HepG2 (cell line): ENCODE data around the gene ADAM8.

ENCODE experiments used
- EP300 ChIP-seq, 3 experiments: sonication (generic) in 1 of 3; formaldehyde crosslinking in 1 of 3; IDR thresholded peaks; 2 replicates each; pipeline versions ENCODE4 v1.5.1 to v1.6.1; 2011 to 2020; ENCODE audit warnings: low read depth in 2 of 3, low read length in 2 of 3, borderline replicate concordance in 1 of 3, improper control_type of control experiment in 1 of 3, mild to moderate bottlenecking in 1 of 3, missing genetic modification reagents in 1 of 3, moderate library complexity in 1 of 3
- MAX ChIP-seq: IDR thresholded peaks from 2 replicates; pipeline ENCODE4 v1.6.1; 2012; ENCODE audit warnings: inconsistent platforms
- ZNF484 ChIP-seq: sonication (generic); formaldehyde crosslinking; IDR thresholded peaks from 2 replicates; pipeline ENCODE4 v1.5.1; 2020; ENCODE audit warnings: mild to moderate bottlenecking, low read depth, missing genetic modification reagents, borderline replicate concordance

- TF ChIP-seq EP300 (IDR thresholded peaks at IDR 0.05; ENCODE audit: low read depth in 2 of 2, low read length in 2 of 2) = no peak
- TF ChIP-seq EP300 (CRISPR knock-in tag; IDR thresholded peaks at IDR 0.05; ENCODE audit: borderline replicate concordance) = no peak
- no peak for TF ChIP-seq MAX
- no peak for TF ChIP-seq ZNF484 (CRISPR knock-in tag)
Measured at GRCh38 chr10:133248334-133248715, 28.3 kb downstream of the ADAM8 start.
